Stimulated activated CD8-positive, alpha-beta memory T cell treated with anti-CD3 and anti-CD28 coated beads, Interleukin-12 subunit alpha, Interleukin-12 subunit beta, amount 100 ng/mL, for 1 hour (primary cell): Measurements from ENCODE around the gene FOXP4.
A peak's percentile ranks its signal among the peaks of the same experiment; 100 is the strongest.

ENCODE experiments used
- DNase-seq: peaks from one replicate; pipeline ENCODE4 v3.0.0-alpha.2; 2020; ENCODE audit warnings: low read depth

The FOXP4 gene

GRCh38 chr6:41547799-41548097, 1.6 kb downstream of the FOXP4 start:
- no peak for DNase-seq

GRCh38 chr6:41548098-41548840, 2.1 kb downstream of the FOXP4 start:
- DNase-seq, result no peak

GRCh38 chr6:41548841-41549642, 2.9 kb downstream of the FOXP4 start:
- no peak for DNase-seq

GRCh38 chr6:41549673-41550072, 3.5 kb downstream of the FOXP4 start:
- DNase-seq, result no peak

GRCh38 chr6:41551086-41551700, 5.0 kb downstream of the FOXP4 start:
- DNase-seq, result no peak

GRCh38 chr6:41551857-41552256, 5.7 kb downstream of the FOXP4 start:
- DNase-seq, result no peak

GRCh38 chr6:41552723-41553122, 6.5 kb downstream of the FOXP4 start:
- DNase-seq, result no peak

GRCh38 chr6:41553405-41553999, 7.3 kb downstream of the FOXP4 start:
- no peak for DNase-seq

GRCh38 chr6:41555326-41556300, 9.4 kb downstream of the FOXP4 start:
- no peak for DNase-seq

- no peak for DNase-seq
Observed at GRCh38 chr6:41557335-41557734, 11.2 kb downstream of the FOXP4 start.

- no peak for DNase-seq
Observed at GRCh38 chr6:41558033-41558807, 12.0 kb downstream of the FOXP4 start.

- DNase-seq, result no peak
Observed at GRCh38 chr6:41559655-41560427, 13.7 kb downstream of the FOXP4 start.

GRCh38 chr6:41560431-41561192, 14.4 kb downstream of the FOXP4 start:
- DNase-seq, result peak; percentile 66

GRCh38 chr6:41561416-41561815, 15.2 kb downstream of the FOXP4 start:
- no peak for DNase-seq

- DNase-seq, result no peak
Observed at GRCh38 chr6:41561931-41562911, 16.0 kb downstream of the FOXP4 start.

GRCh38 chr6:41563060-41563776, 17.0 kb downstream of the FOXP4 start:
- DNase-seq, result no peak

- no peak for DNase-seq
Observed at GRCh38 chr6:41564448-41565142, 18.4 kb downstream of the FOXP4 start.
